ENCODE measurements around the gene R3HDM2.

DNA sequence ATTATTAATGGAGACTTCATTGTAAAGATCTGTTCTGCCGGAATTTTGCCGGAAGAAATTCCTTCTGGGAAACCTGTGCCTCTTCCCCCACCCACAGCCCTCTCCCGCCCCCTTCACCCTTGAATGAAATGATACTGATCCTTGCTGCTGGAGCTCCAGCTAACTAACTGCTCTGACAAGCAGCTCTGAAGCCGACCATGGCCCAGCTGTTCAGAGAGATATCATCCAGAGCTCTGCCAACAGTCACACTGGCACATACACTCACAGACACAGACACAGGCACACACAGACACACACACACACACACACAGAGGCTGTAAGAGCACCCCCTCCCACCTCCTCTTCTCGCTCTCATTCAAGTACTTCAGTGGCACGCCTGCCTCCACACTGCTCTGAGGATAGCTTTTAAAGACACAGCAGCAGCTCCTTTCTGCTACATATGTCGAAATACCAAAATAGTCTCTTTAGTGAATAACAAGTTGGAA, 88.6 kb downstream of the R3HDM2 start:
- TF ChIP-seq, protein P1, sequence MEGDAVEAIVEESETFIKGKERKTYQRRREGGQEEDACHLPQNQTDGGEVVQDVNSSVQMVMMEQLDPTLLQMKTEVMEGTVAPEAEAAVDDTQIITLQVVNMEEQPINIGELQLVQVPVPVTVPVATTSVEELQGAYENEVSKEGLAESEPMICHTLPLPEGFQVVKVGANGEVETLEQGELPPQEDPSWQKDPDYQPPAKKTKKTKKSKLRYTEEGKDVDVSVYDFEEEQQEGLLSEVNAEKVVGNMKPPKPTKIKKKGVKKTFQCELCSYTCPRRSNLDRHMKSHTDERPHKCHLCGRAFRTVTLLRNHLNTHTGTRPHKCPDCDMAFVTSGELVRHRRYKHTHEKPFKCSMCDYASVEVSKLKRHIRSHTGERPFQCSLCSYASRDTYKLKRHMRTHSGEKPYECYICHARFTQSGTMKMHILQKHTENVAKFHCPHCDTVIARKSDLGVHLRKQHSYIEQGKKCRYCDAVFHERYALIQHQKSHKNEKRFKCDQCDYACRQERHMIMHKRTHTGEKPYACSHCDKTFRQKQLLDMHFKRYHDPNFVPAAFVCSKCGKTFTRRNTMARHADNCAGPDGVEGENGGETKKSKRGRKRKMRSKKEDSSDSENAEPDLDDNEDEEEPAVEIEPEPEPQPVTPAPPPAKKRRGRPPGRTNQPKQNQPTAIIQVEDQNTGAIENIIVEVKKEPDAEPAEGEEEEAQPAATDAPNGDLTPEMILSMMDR (IDR thresholded peaks at IDR 0.05; ENCODE audit: low read length) = no peak
- TF ChIP-seq EZH2 (IDR thresholded peaks at IDR 0.05; ENCODE audit: borderline replicate concordance, low read length) = no peak

All from OCI-LY1 (cell line).